Endometrium (tissue), 2 donors: ENCODE results near the gene THBD.
"Not testable (repeated sequence)": the region's sequence is repeated elsewhere in the genome, so short reads cannot be mapped to it uniquely, and the experiment has no call there.

ENCODE experiments used
- FAIRE-seq: peaks from 2 replicates; lab custom pipeline; 2012; peaks lifted over from hg19 to GRCh38; lab: Jason Lieb, UNC
- donor health status: control.
- donor health status: control.

Gene THBD

DNA sequence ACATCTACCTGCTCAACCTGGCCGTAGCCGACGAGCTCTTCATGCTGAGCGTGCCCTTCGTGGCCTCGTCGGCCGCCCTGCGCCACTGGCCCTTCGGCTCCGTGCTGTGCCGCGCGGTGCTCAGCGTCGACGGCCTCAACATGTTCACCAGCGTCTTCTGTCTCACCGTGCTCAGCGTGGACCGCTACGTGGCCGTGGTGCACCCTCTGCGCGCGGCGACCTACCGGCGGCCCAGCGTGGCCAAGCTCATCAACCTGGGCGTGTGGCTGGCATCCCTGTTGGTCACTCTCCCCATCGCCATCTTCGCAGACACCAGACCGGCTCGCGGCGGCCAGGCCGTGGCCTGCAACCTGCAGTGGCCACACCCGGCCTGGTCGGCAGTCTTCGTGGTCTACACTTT lies 13.7 kb downstream of the THBD start:
- FAIRE-seq = no peak

GRCh38 chr20:23034721-23035671 lies 14.5 kb downstream of the THBD start, which contains the start of gene SSTR4:
Gene SSTR4 (plus strand): TSS chr20:23035312. CDS start chr20:23035484, 172 bp downstream.
- FAIRE-seq = no peak

- FAIRE-seq = no peak
These were observed 15.6 kb downstream of the THBD start for GRCh38 chr20:23033918-23034317.

GRCh38 chr20:23032750-23033078 lies 16.8 kb downstream of the THBD start:
- no peak for FAIRE-seq

- no peak for FAIRE-seq
These were observed 17.3 kb downstream of the THBD start for GRCh38 chr20:23032056-23032749.

DNA sequence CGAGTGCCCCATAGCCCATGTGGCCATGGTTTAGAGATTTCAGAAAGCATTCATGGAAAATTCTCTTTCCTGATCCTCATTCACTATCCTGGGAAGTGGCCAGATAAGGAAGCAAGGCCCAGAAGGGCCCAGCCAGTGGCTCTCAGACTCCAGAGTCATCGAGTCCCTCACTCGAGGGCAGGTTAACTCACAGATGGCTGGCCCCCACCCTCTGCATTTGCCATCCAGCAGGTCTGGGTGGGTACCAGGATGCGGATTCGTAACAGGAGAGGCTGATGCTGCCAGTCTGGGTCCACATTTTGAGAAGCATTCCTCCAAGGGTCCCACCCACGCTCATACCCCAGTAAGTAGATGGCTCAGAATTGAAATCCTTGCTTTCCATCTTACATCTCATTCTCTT lies 18.1 kb downstream of the THBD start:
- no peak for FAIRE-seq

DNA sequence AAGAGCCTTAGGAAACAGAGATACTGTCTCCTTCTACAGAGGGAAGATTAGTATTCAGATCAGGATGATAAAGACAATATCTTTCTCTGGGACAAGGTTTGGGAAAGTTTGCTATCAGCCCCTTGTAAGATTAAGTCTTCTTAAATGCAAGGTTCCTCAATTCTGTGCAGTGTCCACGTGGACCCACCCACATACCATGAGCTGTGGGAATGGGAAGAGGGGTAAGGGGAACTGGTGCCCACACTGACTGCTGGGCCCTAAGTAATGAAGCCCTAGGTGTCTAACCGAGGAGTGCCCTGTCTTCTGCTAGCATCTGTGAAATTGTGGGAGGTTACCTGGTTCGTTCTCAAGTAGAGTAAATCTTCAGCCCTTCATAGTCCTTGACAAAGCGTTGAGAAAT lies 20.1 kb downstream of the THBD start:
- no peak for FAIRE-seq

- no peak for FAIRE-seq
These were observed 21.1 kb downstream of the THBD start for GRCh38 chr20:23028392-23028791.

GRCh38 chr20:23027721-23028120 lies 21.8 kb downstream of the THBD start:
- no peak for FAIRE-seq

GRCh38 chr20:23025503-23025902 lies 24.0 kb downstream of the THBD start:
- not testable (repeated sequence) for FAIRE-seq

GRCh38 chr20:23024701-23025100 lies 24.8 kb downstream of the THBD start:
- no peak for FAIRE-seq

- FAIRE-seq = no peak
These were observed 25.8 kb downstream of the THBD start for GRCh38 chr20:23023621-23024177.

GRCh38 chr20:23022849-23023248 lies 26.6 kb downstream of the THBD start:
- FAIRE-seq = no peak

- no peak for FAIRE-seq
These were observed 27.5 kb downstream of the THBD start for GRCh38 chr20:23021951-23022350.

GRCh38 chr20:23021541-23021940 lies 27.9 kb downstream of the THBD start:
- no peak for FAIRE-seq

DNA sequence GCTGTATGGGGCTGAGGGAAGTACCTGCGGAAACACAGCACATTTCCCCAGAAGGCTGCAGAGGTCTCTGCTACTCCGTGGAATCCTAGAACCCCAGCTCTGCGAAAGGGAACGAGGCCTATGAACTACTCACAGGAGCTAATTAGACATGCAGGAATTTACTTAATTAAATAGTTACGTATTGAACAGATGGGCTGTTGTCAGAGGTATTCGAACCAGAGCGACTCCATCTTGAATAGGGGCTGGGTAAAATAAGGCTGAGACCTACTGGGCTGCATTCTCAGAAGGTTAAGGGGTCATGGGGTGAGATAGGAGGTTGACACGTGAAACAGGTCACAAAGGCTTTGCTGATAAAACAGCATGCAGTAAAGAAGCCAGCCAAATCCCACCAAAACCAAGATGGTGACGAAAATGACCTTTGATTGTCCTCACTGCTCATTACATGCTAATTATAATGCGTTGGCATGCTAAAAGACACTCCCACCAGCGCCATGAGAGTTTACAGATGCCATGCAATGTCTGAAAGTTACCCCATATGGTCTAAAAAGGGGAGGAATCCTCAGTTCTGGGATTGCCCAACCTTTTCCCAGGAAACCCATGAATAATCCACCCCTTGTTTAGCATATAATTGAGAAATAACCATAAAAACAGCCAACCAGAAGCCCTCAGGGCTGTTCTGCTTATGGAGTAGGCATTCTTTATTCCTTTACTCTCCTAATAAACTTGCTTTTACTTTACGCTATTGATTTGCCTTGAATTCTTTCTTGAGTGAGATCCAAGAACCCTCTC lies 29.0 kb downstream of the THBD start:
- no peak for FAIRE-seq

DNA sequence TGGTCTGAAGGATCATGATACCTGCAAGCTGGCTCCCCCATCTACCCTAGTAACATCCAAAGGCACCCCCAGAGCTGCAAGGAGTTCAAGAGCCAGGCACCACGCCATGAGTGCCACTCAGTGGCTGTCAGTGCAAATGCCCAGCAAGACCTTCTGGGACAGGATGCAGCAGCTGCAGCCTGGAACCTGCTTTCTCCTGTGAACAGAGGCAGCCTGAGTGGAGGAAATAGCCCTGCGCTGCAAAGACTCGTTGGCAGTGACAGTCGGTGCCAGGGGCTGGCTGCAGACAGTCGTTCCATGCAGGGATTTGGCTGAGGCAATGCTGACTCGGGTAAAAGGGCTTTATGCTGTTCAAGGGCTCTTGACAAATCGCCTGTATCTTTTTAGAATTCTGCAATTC lies 30.1 kb downstream of the THBD start:
- no peak for FAIRE-seq

DNA sequence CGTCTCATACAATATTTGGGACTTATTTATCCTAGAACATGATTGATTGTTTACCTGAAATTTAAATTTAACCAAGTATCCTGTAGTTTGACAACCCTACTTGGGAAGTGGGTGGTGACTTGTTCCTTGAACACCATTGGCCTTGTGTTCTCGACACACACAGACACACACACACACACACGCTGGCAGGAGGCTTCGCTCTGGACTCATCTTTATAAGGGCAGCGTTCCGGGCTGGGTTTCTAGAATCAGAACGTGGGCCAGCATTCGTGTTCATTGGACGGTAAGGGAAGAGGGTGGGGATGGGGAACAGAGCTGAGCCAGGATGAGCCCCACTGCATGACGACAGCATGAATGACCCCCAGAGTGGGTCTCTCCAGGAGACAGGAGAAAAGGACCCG lies 30.5 kb downstream of the THBD start:
- no peak for FAIRE-seq

DNA sequence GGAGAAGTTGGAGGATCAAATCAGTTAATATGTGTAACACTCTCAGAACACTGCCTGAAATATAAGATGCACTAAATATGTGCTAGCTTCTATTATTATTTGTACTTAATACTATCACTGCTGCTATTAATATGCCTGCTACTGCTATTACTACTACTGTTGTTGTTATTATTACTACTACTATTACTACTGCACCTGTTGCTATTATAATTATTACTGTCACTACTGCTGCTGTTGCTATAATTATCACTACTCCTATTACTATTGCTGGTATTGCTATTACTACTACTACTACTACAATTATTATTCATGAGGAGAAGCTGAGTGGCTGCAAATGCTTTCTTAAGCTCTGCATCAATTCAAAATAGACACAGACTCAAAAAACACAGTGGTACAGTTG lies 31.0 kb downstream of the THBD start:
- no peak for FAIRE-seq

DNA sequence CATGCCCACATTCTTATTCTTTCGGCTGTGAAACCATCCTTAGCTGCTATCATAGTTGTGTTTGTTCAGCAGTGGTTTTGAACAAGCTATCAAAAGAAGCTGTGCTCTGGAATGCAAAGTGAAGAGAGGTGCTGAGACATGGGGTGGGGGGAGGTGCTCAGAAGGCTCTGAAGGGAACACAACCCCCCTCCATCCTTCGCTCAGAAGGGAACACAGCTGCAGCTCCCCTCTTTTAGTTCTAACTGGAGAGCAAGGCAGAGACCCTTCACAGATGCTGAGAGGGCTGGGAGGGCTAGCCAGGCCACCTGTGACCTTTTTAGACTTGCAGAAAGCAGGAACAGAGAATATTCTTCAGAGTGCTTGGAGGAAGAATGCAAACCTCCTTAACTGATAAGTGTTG lies 32.0 kb downstream of the THBD start:
- FAIRE-seq = no peak

- no peak for FAIRE-seq
These were observed 36.0 kb downstream of the THBD start for GRCh38 chr20:23013429-23013828.

- FAIRE-seq = no peak
These were observed 38.3 kb downstream of the THBD start for GRCh38 chr20:23011008-23011721.
